Measurements from ENCODE around the gene RPS6KB2.

Gene RPS6KB2

DNA sequence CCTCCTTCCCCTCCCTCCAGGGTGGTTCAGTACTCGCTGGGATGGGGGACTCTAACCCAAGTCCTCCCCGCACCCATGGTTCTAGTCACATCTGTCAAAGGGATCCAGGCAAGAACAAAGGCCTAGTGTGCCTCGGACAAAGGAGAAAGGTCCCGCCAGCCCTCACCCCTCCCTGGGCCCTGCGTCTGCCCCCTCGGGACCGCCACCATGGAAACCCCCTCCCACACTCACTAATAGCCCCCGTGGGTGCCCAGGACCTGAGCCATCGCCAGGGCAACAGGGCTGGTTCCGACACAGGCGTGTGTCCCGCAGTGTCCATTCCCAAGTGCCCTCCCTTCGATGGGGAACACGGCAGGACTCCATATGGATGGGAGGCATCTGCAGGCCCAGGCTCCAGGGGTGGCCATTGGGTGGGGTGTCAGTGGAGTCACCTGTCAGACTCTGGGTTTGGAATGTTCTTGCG lies 17.9 kb upstream of the RPS6KB2 start:
- no peak for DNase-seq (ENCODE audit: extremely low read depth in 1 of 2, low read depth in 1 of 2)

DNA sequence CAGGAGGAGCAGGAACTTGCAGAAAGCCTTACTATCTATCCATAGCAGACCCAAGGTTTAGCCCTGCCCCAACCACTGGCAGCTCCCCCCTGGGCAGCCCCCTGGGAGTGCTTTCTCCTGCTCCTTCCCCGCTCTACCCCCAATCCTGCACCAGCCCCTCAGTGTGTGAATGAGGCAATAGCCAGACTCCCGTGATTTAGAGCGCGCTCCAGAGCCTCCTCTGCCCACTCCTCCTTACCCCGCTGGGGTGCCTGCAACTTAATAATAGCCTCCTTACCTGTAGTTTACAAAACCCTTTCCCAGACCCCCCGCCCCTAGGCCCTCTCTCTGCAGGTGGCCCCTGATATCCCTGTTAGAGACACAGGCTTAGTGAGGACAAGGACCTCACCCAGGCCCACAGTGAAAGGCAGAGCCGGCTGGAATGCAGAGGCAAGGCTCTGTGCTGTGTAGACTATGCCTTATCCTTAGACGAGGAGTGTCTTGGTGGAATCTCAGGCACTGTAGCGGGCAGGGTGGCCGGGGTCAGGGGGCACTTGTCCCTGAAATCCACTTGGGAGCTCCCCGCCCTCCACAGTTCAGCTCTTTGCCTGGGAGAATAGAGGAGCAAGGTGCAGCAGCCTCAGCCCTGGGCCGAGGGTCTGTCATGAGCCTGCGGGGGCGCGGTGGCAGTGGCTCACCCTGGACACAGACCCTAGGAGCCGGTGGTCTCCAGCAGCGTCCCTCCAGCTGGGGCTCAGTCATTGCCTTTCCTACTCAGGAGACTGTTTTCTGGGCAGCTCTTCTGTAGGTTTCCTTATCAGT lies 17.1 kb upstream of the RPS6KB2 start:
- DNase-seq (ENCODE audit: extremely low read depth in 1 of 2, low read depth in 1 of 2): no peak

- no peak for DNase-seq (ENCODE audit: extremely low read depth in 1 of 2, low read depth in 1 of 2)
Observed at GRCh38 chr11:67411785-67412152, 16.5 kb upstream of the RPS6KB2 start.

GRCh38 chr11:67412495-67413179 lies 15.7 kb upstream of the RPS6KB2 start:
- no peak for DNase-seq (ENCODE audit: extremely low read depth in 1 of 2, low read depth in 1 of 2)

- no peak for DNase-seq (ENCODE audit: extremely low read depth in 1 of 2, low read depth in 1 of 2)
Observed at GRCh38 chr11:67413266-67413849, 14.9 kb upstream of the RPS6KB2 start.

DNA sequence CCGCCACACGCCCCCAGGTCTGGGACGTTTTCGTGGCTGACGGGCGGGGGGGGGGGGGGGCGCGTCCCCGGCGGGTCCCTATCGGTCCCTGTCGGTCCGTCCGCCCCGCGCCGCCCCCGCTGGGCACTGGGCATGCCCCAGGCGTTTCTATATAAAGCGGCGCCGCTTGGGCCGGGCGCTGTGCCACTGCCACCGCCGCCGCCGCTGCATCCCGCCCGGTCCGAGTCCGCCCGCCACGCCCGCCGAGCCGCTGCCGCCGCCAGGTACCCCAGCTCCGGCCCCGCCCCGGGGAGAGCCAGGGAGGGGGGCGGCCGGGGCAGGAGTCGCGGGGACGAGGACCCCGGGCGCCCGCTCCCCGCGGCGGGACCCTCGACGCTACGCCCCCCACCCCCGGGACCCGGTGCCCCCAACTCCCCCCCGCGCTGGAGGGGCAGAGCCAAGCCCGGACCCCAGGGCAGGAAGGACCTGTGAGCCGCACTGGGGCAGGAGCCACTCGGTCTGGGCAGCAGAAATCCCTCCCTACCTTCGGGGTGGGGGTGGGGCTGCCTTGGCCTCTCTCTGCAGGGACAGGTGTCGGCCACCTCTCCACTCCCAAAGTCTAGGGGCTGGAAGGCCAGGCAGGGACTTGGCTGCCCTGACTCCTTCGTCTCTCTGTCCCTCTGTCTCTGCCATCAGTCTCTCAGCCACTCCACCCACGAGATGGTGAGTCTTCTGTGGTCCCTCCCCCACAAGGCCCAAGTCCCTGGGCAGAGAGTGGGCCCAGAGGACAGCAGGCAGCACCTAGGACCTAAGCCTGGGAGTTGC lies 12.6 kb upstream of the RPS6KB2 start, which contains the start of gene CARNS1:
TSS of gene CARNS1 (plus strand) at position 178 of the 804 bp plus-strand sequence. CDS start at position 700, 522 bp downstream.
- no peak for DNase-seq (ENCODE audit: extremely low read depth in 1 of 2, low read depth in 1 of 2)

- DNase-seq (ENCODE audit: extremely low read depth in 1 of 2, low read depth in 1 of 2): peak; percentile 61 to 63
Observed at GRCh38 chr11:67416416-67417335, 11.6 kb upstream of the RPS6KB2 start.

- no peak for DNase-seq (ENCODE audit: extremely low read depth in 1 of 2, low read depth in 1 of 2)
Observed at GRCh38 chr11:67417425-67417824, 10.9 kb upstream of the RPS6KB2 start.

DNA sequence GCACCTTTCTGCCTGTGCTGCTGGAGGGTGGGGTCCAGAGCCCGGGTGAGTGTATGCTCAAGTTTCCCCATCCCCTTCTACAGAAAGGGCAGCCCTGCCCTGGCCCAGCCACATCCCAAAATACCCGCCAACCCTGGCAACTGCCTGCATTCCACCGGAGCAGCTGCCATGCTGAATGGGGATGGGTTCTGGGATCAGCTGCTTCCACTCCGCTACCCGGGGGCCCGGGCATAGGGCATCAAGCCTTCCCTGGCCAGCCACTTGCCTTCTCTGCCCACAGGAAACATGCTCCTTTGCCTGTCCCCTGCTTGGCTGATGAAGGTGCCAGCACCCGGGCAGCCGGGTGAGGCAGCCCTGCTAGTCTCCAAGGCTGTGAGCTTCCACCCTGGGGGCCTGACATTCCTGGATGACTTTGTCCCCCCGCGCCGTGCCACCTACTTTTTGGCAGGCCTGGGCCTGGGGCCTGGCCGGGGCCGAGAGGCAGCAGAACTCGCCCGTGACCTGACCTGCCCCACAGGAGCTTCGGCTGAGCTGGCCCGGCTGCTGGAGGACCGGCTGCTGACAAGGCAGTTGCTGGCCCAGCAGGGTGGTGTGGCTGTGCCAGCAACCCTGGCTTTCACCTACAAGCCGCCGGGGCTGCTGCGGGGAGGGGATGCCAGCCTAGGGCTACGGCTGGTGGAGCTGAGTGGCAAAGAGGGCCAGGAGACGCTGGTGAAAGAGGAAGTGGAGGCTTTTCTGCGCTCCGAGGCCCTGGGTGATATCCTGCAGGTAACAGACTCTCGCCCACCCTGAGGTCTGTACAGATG lies 9.6 kb upstream of the RPS6KB2 start:
- no peak for DNase-seq (ENCODE audit: extremely low read depth in 1 of 2, low read depth in 1 of 2)

DNA sequence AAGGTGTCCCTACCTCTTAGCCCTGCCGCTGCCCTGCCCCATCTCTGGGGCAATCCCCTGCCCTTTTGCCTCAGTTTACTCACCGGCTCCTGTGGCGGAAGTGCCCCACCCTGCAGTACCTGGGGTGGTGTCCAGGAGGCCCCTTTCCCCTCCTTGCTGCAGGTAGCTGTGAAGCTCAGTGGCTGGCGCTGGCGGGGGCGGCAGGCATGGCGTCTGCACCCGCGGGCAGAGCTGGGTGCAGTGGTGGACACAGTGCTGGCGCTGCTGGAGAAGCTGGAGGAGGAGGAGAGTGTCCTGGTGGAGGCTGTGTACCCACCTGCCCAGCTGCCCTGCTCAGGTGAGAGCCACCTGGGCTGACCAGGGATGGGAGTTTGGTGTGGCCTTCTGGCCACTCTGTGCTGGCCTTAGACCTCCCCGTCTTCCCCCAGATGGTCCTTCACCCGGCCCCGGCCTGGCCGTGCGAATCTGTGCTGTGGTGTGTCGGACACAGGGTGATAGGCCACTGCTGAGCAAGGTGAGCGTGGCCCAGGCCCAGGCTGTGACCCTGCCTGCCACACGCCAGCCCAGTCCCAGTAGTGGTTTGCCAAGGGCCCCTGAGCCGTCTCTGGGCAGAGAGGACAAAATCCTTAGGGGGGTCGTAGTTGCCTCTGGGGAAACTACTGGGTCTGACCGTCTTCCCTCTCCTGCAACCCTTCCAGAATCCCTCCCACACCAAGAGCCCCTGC lies 8.8 kb upstream of the RPS6KB2 start:
- DNase-seq (ENCODE audit: extremely low read depth in 1 of 2, low read depth in 1 of 2): no peak

GRCh38 chr11:67420147-67420645 lies 8.1 kb upstream of the RPS6KB2 start:
- no peak for DNase-seq (ENCODE audit: extremely low read depth in 1 of 2, low read depth in 1 of 2)

- DNase-seq (ENCODE audit: extremely low read depth in 1 of 2, low read depth in 1 of 2): peak; percentile 96 to 100
Observed at GRCh38 chr11:67420646-67421429, 7.5 kb upstream of the RPS6KB2 start.

DNA sequence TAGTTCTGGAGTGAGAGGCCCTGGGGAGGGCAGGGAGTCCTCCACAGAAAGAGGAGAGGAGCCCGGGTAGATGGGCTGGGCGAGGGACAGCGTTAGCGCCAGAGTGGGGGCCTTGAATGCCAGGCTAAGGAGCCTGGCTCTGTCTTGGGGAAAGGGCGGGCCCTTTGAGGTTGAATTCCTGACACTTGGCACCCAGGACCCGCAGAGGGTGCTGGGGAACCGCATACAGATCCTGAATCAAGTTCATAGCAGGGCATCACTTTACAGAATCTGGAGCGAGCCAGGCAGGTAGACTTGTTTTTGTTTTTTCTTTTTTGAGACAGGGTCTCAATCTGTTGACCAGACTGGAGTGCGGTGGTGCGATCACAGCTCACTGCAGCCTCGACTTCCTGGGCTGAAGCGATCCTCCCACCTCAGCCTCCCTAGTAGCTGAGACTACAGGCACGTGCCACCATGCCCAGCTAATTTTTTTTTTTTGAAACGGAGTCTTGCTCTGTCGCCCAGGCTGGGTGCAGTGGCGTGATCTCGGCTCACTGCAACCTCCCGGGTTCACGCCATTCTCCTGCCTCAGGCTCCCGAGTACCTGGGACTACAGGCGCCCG lies 6.8 kb upstream of the RPS6KB2 start:
- DNase-seq (ENCODE audit: extremely low read depth in 1 of 2, low read depth in 1 of 2): no peak

DNA sequence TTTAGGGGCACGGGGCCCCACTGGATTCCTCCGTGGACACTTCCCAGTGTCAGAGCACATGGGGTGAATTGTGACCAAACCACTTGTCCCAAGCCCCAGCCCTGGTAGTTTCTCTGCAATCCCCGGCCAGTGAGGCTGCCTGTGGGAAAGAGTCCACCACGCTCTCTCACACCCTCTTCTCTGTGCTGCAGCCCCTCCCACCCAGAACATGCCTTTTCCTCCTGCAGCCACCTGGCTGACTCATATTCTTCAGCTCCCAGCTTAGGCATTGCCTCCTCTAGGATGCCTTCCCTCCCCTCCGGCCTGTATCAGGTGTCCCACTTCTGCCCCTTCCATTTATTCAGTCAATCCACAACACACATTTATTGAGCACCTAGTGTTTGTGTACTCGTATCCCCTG lies 5.4 kb upstream of the RPS6KB2 start:
- no peak for DNase-seq (ENCODE audit: extremely low read depth in 1 of 2, low read depth in 1 of 2)

DNA sequence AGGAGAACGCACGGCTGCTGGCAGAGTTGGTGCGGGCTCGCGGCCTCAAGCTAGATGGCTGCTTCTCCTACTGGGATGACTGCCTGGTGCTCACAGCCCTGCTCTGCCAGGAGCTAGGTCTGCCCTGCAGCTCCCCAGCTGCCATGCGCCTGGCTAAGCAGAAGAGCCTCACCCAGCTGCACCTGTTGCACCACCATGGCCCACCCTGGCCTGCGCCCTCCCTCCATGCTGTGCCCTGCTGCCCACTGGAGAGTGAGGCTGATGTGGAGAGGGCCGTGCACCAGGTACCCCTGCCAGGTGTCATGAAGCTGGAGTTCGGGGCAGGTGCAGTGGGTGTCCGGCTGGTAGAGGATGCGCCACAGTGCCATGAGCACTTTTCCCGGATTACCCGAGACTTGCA lies 4.8 kb upstream of the RPS6KB2 start:
- no peak for DNase-seq (ENCODE audit: extremely low read depth in 1 of 2, low read depth in 1 of 2)

- no peak for DNase-seq (ENCODE audit: extremely low read depth in 1 of 2, low read depth in 1 of 2)
Observed at GRCh38 chr11:67423891-67424613, 4.2 kb upstream of the RPS6KB2 start.
